Naive thymus-derived CD4-positive, alpha-beta T cell (primary cell): ENCODE data around the gene TBX19. TPM values are rescaled to one million over a fixed set of nuclear protein-coding genes. Genes with fewer than 3 reads are reported as not detected.
"Not testable (repeated sequence)": the region's sequence is repeated elsewhere in the genome, so short reads cannot be mapped to it uniquely, and the experiment has no call there.

Source experiments
- ATAC-seq: fragments of 150-1000 bp; cut with Tn5 transposase; 2 replicates; pipeline ENCODE4 v1.10.0; 2021; ENCODE audit warnings: mild to moderate bottlenecking, moderate library complexity
- CTCF ChIA-PET: fragments of 350-600 bp; sonication (Branson Sonifier 250); formaldehyde crosslinking; loops from one replicate; lab custom pipeline; 2021; ENCODE audit warnings: antibody characterized with exemption; lab: Charles Lee
- POLR2A ChIA-PET: fragments of 350-600 bp; sonication (Branson Sonifier 250); formaldehyde crosslinking; loops from one replicate; lab custom pipeline; 2021; ENCODE audit warnings: antibody characterized with exemption, inconsistent platforms; lab: Charles Lee
- DNase-seq, 9 donors: peaks; one replicate each; pipeline versions ENCODE4 v3.0.0 to v3.0.0-alpha.2; 2020 to 2022; ENCODE audit warnings: mixed read lengths in 1 of 9
- H3K27ac ChIP-seq: one replicate; pipeline ENCODE4 v1.7.0; 2013; ENCODE audit warnings: mild to moderate bottlenecking, low read depth, low read length, moderate library complexity
- H3K27me3 ChIP-seq, 2 donors: one replicate each; pipeline ENCODE4 v1.7.0; 2013; ENCODE audit warnings: low read length in 2 of 2, mild to moderate bottlenecking in 2 of 2, moderate library complexity in 2 of 2; ENCODE audit not compliant: control insufficient read depth in 2 of 2, insufficient read depth in 2 of 2
- H3K36me3 ChIP-seq, 3 experiments: 1 replicate in 2 of 3; 2 replicates in 1 of 3; pipeline ENCODE4 v1.7.0; 2013; ENCODE audit warnings: low read length in 3 of 3, mild to moderate bottlenecking in 3 of 3, moderate library complexity in 1 of 3; ENCODE audit not compliant: insufficient read depth in 3 of 3, control insufficient read depth in 2 of 3
- H3K4me1 ChIP-seq, 2 donors: one replicate each; pipeline ENCODE4 v1.7.0; 2013; ENCODE audit warnings: low read length in 2 of 2, mild to moderate bottlenecking in 2 of 2, moderate library complexity in 1 of 2; ENCODE audit not compliant: control insufficient read depth in 2 of 2, insufficient read depth in 2 of 2
- H3K4me3 ChIP-seq: 2 replicates; pipeline ENCODE4 v1.7.0; 2013; ENCODE audit warnings: mild to moderate bottlenecking, low read length
- H3K9me3 ChIP-seq, 3 experiments: 1 replicate in 2 of 3; 2 replicates in 1 of 3; pipeline ENCODE4 v1.7.0; 2013; ENCODE audit warnings: low read length in 3 of 3; ENCODE audit not compliant: control insufficient read depth in 2 of 3
- H3K27ac Mint-ChIP-seq, 9 donors: one replicate each; pipeline ENCODE4 v1.8.0; 2020 to 2022; ENCODE audit warnings: mixed read lengths in 9 of 9, mild to moderate bottlenecking in 8 of 9, moderate library complexity in 5 of 9, inconsistent platforms in 2 of 9
- H3K27me3 Mint-ChIP-seq, 5 donors: one replicate each; pipeline ENCODE4 v1.8.0; 2021 to 2022; ENCODE audit warnings: mixed read lengths in 5 of 5, mild to moderate bottlenecking in 1 of 5
- H3K36me3 Mint-ChIP-seq, 5 donors: one replicate each; pipeline ENCODE4 v1.8.0; 2020 to 2022; ENCODE audit warnings: mixed read lengths in 5 of 5, mild to moderate bottlenecking in 3 of 5, inconsistent platforms in 1 of 5
- H3K4me1 Mint-ChIP-seq, 7 donors: one replicate each; pipeline ENCODE4 v1.8.0; 2020 to 2022; ENCODE audit warnings: mixed read lengths in 7 of 7, mild to moderate bottlenecking in 3 of 7, inconsistent platforms in 1 of 7
- H3K4me3 Mint-ChIP-seq, 10 donors: one replicate each; pipeline ENCODE4 v1.8.0; 2020 to 2022; ENCODE audit warnings: mild to moderate bottlenecking in 10 of 10, mixed read lengths in 10 of 10, moderate library complexity in 6 of 10, inconsistent platforms in 2 of 10
- H3K9me3 Mint-ChIP-seq, 11 donors: one replicate each; pipeline ENCODE4 v1.8.0; 2020 to 2022; ENCODE audit warnings: mixed read lengths in 11 of 11, mild to moderate bottlenecking in 4 of 11, inconsistent platforms in 1 of 11, moderate library complexity in 1 of 11
- intact Hi-C, 2 donors: fragments of 100-400 bp; cut with micrococcal nuclease; formaldehyde crosslinking; loops; one replicate each; pipeline ENCODE4 v1.15.1; 2023
- polyA plus RNA-seq, 2 donors: library from polyadenylated mRNA; unstranded; fragments of 300-500 nt; fragmentation: Illumina TruSeq; gene quantifications; one replicate each; pipeline ENCODE4 v1.2.3, GENCODE V29; 2021
- total RNA-seq, 6 experiments: library from RNA in 5 of 6; stranded (reverse) in 5 of 6; gene quantifications; 1 replicate in 5 of 6; 2 replicates in 1 of 6; pipeline ENCODE4 v1.2.3 and lab custom pipeline; 2021 to 2026

Gene TBX19
- total and polyA plus RNA-seq, 7 experiments from 2014 or later, result 1.1 to 4.5 (median 2.2) TPM

DNA sequence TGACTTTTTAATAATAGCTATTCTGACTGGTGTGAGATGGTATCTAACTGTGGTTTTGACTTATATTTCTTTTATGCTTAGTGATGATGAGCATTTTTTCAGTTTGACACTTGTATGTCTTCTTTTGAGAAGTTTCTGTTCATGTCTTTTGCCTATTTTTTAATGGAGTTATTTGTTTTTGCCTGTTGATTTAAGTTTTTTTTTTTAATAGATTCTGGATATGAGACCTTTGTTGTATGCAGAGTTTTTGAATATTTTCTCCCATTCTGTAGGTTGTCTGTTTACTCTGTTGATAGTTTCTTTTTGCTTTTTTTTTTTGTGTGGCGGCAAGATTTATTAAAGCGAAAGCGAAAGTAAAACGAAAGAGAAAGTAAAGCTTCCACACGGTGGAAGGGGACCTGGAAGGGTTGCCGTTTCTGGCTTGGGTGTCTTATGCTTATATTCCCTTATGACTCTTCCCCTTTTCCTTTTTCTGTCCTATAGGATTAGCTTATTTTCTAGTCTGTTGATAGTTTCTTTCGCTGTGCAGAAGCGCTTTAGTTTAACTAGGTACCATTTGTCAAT is 67.6 kb downstream of the TBX19 start:
- H3K4me3 Mint-ChIP-seq, result peak overlapping the region; percentile 74 to 97 (median 91)
- H3K36me3 Mint-ChIP-seq, result peaks cover 0 to 9% (median 0%) of the 10 kb centered on the region in 5 donors
- Histone ChIP-seq H3K9me3 (no peaks in the 10 kb centered on the region), H3K4me3 (peak overlapping the region; percentile 85), H3K4me1 (peaks cover 0 to 3% of the 10 kb centered on the region in 2 donors), H3K27me3 (no peaks in the 10 kb centered on the region), H3K36me3 (no peaks in the 10 kb centered on the region), H3K27ac (peak overlapping the region; percentile 62)
- CTCF ChIA-PET, result interaction anchor here (0.6 to 0.7 kb wide), 3 partner anchors 938 to 1186 kb away, joined by 3 to 5 read pairs (median 3); no protein-coding TSS in a partner anchor
- POLR2A ChIA-PET, result interaction anchor here (1.5 kb wide), 1 partner anchor 15 kb away, joined by 3 read pairs; no protein-coding TSS in a partner anchor
- DNase-seq, result peak in 7 of 9 donors; percentile 15 to 52 (median 47)
- peak overlapping the region; percentile 90 to 95 (median 92) for H3K27ac Mint-ChIP-seq
- peaks cover 5 to 39% (median 31%) of the 10 kb centered on the region in 7 donors for H3K4me1 Mint-ChIP-seq
- intact Hi-C loops, result loop anchor here (2.0 to 10.0 kb wide), 3 partner anchors 61 to 1444 kb away; partner anchors contain the start of gene METTL18 (in 1 of the 2)
- ATAC-seq, result peak; percentile 45
- no peaks in the 10 kb centered on the region for H3K27me3 Mint-ChIP-seq
- peaks cover 0 to 8% (median 0%) of the 10 kb centered on the region in 11 donors for H3K9me3 Mint-ChIP-seq

DNA sequence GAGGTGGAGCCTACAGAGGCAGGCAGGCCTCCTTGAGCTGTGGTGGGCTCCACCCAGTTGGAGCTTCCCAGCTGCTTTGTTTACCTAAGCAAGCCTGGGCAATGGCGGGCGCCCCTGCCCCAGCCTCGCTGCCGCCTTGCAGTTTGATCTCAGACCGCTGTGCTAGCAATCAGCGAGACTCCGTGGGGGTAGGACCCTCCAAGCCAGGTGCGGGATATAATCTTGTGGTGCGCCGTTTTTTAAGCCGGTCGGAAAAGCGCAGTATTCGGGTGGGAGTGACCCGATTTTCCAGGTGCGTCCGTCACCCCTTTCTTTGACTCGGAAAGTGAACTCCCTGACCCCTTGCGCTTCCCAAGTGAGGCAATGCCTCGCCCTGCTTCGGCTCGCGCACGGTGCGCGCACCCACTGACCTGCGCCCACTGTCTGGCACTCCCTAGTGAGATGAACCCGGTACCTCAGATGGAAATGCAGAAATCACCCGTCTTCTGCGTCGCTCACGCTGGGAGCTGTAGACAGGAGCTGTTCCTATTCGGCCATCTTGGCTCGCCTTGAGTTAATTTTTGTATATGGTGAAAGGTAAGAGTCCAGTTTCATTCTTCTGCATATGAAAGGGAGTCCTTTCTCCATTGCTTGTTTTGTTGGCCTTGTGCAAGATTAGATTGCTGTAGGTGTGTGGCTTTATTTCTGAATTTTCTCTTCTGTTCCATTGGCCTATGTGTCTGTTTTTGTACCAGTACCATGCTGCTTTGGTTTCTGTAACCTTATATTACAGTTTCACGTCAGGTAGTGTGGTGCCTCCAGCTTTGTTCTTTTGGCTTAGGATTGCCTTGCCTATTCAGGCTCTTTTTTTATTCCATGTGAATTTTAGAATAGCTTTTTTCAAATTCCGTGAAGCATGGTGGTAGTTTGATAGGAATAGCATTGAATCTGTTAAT is 73.9 kb downstream of the TBX19 start:
- H3K27me3 ChIP-seq, H3K27ac ChIP-seq, H3K9me3 Mint-ChIP-seq, H3K27me3 Mint-ChIP-seq, H3K4me3 ChIP-seq, intact Hi-C loops, H3K4me1 ChIP-seq, H3K36me3 ChIP-seq, DNase-seq, H3K9me3 ChIP-seq, H3K36me3 Mint-ChIP-seq, H3K27ac Mint-ChIP-seq, CTCF ChIA-PET, ATAC-seq, H3K4me3 Mint-ChIP-seq, H3K4me1 Mint-ChIP-seq, POLR2A ChIA-PET: not testable (repeated sequence)

DNA sequence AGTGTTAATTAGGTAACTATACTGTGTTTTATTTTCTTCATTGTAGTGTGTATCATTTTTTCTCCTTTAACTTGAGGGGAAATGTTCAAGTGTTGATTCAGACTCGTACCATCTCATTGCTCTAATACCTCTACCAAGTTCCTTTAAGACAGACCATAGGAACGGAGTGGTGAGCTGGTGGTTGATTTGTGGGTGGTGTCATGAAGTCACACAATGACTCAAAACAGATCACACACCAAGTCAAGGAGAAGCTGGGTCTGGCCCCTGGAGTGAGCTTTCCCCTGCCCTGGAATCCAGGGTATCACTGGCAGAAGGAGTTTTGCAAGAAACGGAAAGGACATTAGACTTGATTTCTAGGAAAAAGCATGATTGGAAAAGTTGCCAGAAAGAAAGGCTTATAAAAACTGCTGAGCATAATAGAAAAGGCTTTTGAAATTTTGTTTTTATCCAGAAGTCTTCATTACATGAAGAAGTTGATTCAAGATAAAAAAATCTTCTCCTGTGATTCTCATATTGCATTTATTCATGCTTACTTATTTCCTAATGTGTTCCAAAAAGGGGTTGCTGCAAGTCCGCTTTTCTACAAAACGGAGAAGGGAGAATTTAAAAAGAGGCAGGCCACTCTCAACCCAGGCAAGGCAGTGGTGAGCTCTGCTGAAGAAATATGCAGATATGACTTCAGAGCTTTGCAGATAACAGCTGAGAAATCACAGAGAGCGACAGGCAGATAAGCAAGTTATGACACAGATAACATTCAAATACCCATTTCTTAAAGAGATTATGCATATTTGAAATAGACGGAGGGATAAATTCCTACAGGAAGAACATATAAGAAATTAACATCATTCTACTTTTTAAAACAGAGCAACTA is 79.7 kb downstream of the TBX19 start:
- Mint-ChIP-seq H3K27ac (peak overlapping the region in 2 of 9 donors; percentile 35 to 70), H3K27me3 (peaks cover 0 to 12% (median 5%) of the 10 kb centered on the region in 5 donors), H3K4me1 (peaks cover 8 to 45% (median 10%) of the 10 kb centered on the region in 7 donors), H3K9me3 (peaks cover 0 to 4% (median 0%) of the 10 kb centered on the region in 11 donors), H3K4me3 (peak overlapping the region in 1 of 10 donors; percentile 49), H3K36me3 (peaks cover 0 to 8% (median 0%) of the 10 kb centered on the region in 5 donors)
- no peaks in the 10 kb centered on the region for H3K9me3 ChIP-seq
- ATAC-seq (no peak), DNase-seq (peak in 1 of 9 donors; percentile 51)
- no peaks in the 10 kb centered on the region for H3K27me3 ChIP-seq
- H3K27ac ChIP-seq, result no peak overlapping the region
- no peaks in the 10 kb centered on the region for H3K36me3 ChIP-seq
- POLR2A ChIA-PET, result no interaction called here
- intact Hi-C loops, result loop anchor here in 1 of 2 donors (5.0 kb wide), 3 partner anchors 47 to 123 kb away; no protein-coding TSS in a partner anchor
- peaks cover 4 to 37% of the 10 kb centered on the region in 2 donors for H3K4me1 ChIP-seq
- CTCF ChIA-PET, result no interaction called here
- H3K4me3 ChIP-seq, result no peak overlapping the region

DNA sequence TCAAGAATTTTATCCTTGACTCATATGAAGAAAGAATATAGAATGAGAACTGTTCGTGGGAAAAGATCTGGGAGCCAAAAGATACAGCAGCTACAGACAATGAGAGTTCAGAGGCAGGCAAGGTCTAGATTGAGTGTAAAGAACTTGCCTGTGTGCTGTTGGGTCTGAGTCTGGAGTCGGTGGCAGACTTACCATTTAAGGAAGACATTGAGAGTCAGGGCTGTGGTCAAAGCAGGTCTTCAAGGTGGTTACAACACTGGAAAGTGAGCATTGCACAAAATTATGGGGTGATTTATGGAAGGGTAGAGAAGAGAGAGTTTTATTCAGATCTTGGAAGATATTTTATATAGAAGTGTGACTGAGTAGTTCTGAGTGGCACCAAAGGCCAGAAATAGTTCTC is 80.6 kb downstream of the TBX19 start:
- DNase-seq (no peak), ATAC-seq (no peak)
- H3K36me3 ChIP-seq, result no peaks in the 10 kb centered on the region
- CTCF ChIA-PET, result no interaction called here
- H3K27ac ChIP-seq, result no peak overlapping the region
- POLR2A ChIA-PET, result no interaction called here
- peaks cover 8 to 49% (median 10%) of the 10 kb centered on the region in 7 donors for H3K4me1 Mint-ChIP-seq
- H3K27ac Mint-ChIP-seq, result peak overlapping the region in 1 of 9 donors; percentile 1
- peaks cover 0 to 8% (median 0%) of the 10 kb centered on the region in 5 donors for H3K36me3 Mint-ChIP-seq
- H3K27me3 Mint-ChIP-seq, result peaks cover 0 to 12% (median 5%) of the 10 kb centered on the region in 5 donors
- H3K4me1 ChIP-seq, result peaks cover 4 to 37% of the 10 kb centered on the region in 2 donors
- intact Hi-C loops, result loop anchor here in 1 of 2 donors (5.0 kb wide), 3 partner anchors 46 to 124 kb away; no protein-coding TSS in a partner anchor
- H3K9me3 ChIP-seq, result no peaks in the 10 kb centered on the region
- H3K9me3 Mint-ChIP-seq, result peaks cover 0 to 4% (median 0%) of the 10 kb centered on the region in 11 donors
- H3K27me3 ChIP-seq, result no peaks in the 10 kb centered on the region
- no peak overlapping the region for H3K4me3 ChIP-seq
- H3K4me3 Mint-ChIP-seq, result peak overlapping the region in 1 of 10 donors; percentile 3

DNA sequence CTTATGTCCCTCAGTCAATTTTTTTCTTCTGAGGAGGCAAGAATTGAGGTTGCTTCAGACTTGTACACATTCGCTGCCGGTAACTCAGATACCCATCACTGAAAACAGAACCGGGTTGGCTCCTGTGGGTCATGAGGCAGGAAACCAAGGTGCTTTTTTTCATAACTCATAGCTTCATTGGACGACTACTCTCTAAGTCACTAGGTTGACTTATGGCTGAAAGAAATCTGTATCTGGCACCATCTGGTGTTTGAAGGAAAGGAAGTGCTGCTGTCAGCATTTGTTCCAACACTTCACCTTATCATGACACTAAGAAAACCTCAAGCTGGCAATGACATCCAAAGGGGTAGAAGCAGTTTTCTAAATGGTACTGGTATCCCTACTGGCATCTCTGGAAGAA is 82.3 kb downstream of the TBX19 start:
- no peaks in the 10 kb centered on the region for H3K27me3 ChIP-seq
- ATAC-seq, result peak; percentile 96
- DNase-seq, result peak in 7 of 9 donors; percentile 37 to 72 (median 53)
- peaks cover 8 to 49% (median 10%) of the 10 kb centered on the region in 7 donors for H3K4me1 Mint-ChIP-seq
- H3K9me3 Mint-ChIP-seq, result peaks cover 0 to 4% (median 0%) of the 10 kb centered on the region in 11 donors
- CTCF ChIA-PET, result interaction anchor here (0.6 to 5.2 kb wide), 2 partner anchors 20 to 23 kb away, joined by 3 to 68 read pairs; no protein-coding TSS in a partner anchor
- H3K4me1 ChIP-seq, result peaks cover 4 to 37% of the 10 kb centered on the region in 2 donors
- peaks cover 0 to 15% (median 8%) of the 10 kb centered on the region in 5 donors for H3K27me3 Mint-ChIP-seq
- POLR2A ChIA-PET, result interaction anchor here (1.2 kb wide), 1 partner anchor 15 kb away, joined by 3 read pairs; no protein-coding TSS in a partner anchor
- no peaks in the 10 kb centered on the region for H3K36me3 ChIP-seq
- peaks cover 0 to 8% (median 0%) of the 10 kb centered on the region in 5 donors for H3K36me3 Mint-ChIP-seq
- H3K4me3 ChIP-seq, result peak overlapping the region; percentile 6
- no peaks in the 10 kb centered on the region for H3K9me3 ChIP-seq
- no peak overlapping the region for H3K27ac ChIP-seq
- intact Hi-C loops, result loop anchor here (1.0 to 5.0 kb wide), 5 partner anchors 21 to 126 kb away; no protein-coding TSS in a partner anchor
- peak overlapping the region in 8 of 9 donors; percentile 71 to 92 (median 87) for H3K27ac Mint-ChIP-seq
- H3K4me3 Mint-ChIP-seq, result peak overlapping the region; percentile 7 to 85 (median 78)
